Small intestine (tissue), 7 donors: ENCODE results near the gene BTG4. TPM values are rescaled to one million over a fixed set of nuclear protein-coding genes. Genes with fewer than 3 reads are reported as not detected.

ENCODE experiments used
- DNase-seq, 2 donors: peaks; one replicate each; pipeline versions ENCODE4 v3.0.0 to v3.0.0-alpha.2; 2013
- FAIRE-seq: peaks from 2 replicates; lab custom pipeline; 2012; peaks lifted over from hg19 to GRCh38; lab: Jason Lieb, UNC
- H3K27ac ChIP-seq, 3 donors: one replicate each; pipeline ENCODE4 v1.5.1; 2013; ENCODE audit warnings: low read length in 2 of 3, mild to moderate bottlenecking in 2 of 3, control low read depth in 1 of 3, inconsistent platforms in 1 of 3, low read depth in 1 of 3, moderate library complexity in 1 of 3
- H3K27me3 ChIP-seq, 3 donors: one replicate each; pipeline ENCODE4 v1.6.1; 2013; ENCODE audit warnings: low read length in 3 of 3, inconsistent platforms in 1 of 3; ENCODE audit not compliant: control insufficient read depth in 3 of 3, insufficient read depth in 3 of 3
- H3K36me3 ChIP-seq, 3 donors: one replicate each; pipeline ENCODE4 v1.6.1; 2013; ENCODE audit warnings: low read length in 3 of 3, inconsistent platforms in 1 of 3, low read depth in 1 of 3, mild to moderate bottlenecking in 1 of 3, moderate library complexity in 1 of 3; ENCODE audit not compliant: control insufficient read depth in 3 of 3, insufficient read depth in 2 of 3
- H3K4me1 ChIP-seq, 3 donors: one replicate each; pipeline ENCODE4 v1.6.1; 2013; ENCODE audit warnings: low read length in 2 of 3, inconsistent platforms in 1 of 3, low read depth in 1 of 3, mild to moderate bottlenecking in 1 of 3, moderate library complexity in 1 of 3; ENCODE audit not compliant: control insufficient read depth in 3 of 3, insufficient read depth in 2 of 3
- H3K4me3 ChIP-seq, 3 donors: one replicate each; pipeline ENCODE4 v1.5.1; 2013; ENCODE audit warnings: low read length in 3 of 3, control low read depth in 1 of 3, inconsistent platforms in 1 of 3, low read depth in 1 of 3, mild to moderate bottlenecking in 1 of 3, moderate library complexity in 1 of 3
- H3K9me3 ChIP-seq, 2 donors: one replicate each; pipeline ENCODE4 v1.6.1; 2013; ENCODE audit warnings: low read depth in 1 of 2, low read length in 1 of 2; ENCODE audit not compliant: control insufficient read depth in 2 of 2, insufficient read depth in 1 of 2
- WGBS, 3 donors: extraction: QIAGEN DNeasy Blood & Tissue Kit; methylation state at CpG; one replicate each; pipeline ENCODE4 v1.1.7; 2013; 5-methylcytosine and 5-hydroxymethylcytosine counted together
- polyA plus RNA-seq, 4 donors: library from polyadenylated mRNA; stranded (reverse) in 3 of 4; unstranded in 1 of 4; fragments of 200-250 nt in 3 of 4; fragments of 120-200 nt in 1 of 4; gene quantifications; one replicate each; pipeline versions ENCODE4 v1.2.1 to v1.2.3, GENCODE V29; 2013
- donor health status: healthy with polysubstance abuse.
- donor health status: control.
- donor health status: control.
- donor health status: Bipolar disorder and iron deficiency.
- donor health status: healthy.

BTG4 gene
- polyA plus RNA-seq, 4 donors, result not detected

- no peak overlapping the region for H3K27ac ChIP-seq
- H3K27me3 ChIP-seq, result peaks cover 0 to 10% (median 0%) of the 10 kb centered on the region in 3 donors
- H3K4me1 ChIP-seq, result no peaks in the 10 kb centered on the region
- no peak for FAIRE-seq
- WGBS, 3 donors, result 72 to 88% (median 74%) methylated on average over 2 of the region's 2 CpGs
- H3K36me3 ChIP-seq, result no peaks in the 10 kb centered on the region
- no peak overlapping the region for H3K4me3 ChIP-seq
- DNase-seq, result no peak
- no peaks in the 10 kb centered on the region for H3K9me3 ChIP-seq
Observed at GRCh38 chr11:111521135-111521534, 8.9 kb upstream of the BTG4 start.

GRCh38 chr11:111520560-111520959 lies 8.4 kb upstream of the BTG4 start:
- Histone ChIP-seq H3K36me3 (no peaks in the 10 kb centered on the region), H3K4me1 (no peaks in the 10 kb centered on the region), H3K9me3 (no peaks in the 10 kb centered on the region), H3K4me3 (no peak overlapping the region), H3K27ac (no peak overlapping the region), H3K27me3 (peaks cover 0 to 11% (median 0%) of the 10 kb centered on the region in 3 donors)
- no peak for FAIRE-seq
- 94 to 99% (median 98%) methylated on average over 2 of the region's 2 CpGs for WGBS, 3 donors
- no peak for DNase-seq

- H3K9me3 ChIP-seq, result no peaks in the 10 kb centered on the region
- H3K4me3 ChIP-seq, result no peak overlapping the region
- peaks cover 0 to 24% (median 4%) of the 10 kb centered on the region in 3 donors for H3K27me3 ChIP-seq
- H3K36me3 ChIP-seq, result no peaks in the 10 kb centered on the region
- H3K27ac ChIP-seq, result no peak overlapping the region
- DNase-seq, result no peak
- FAIRE-seq, result no peak
- peaks cover 0 to 4% (median 0%) of the 10 kb centered on the region in 3 donors for H3K4me1 ChIP-seq
- WGBS, 3 donors, result 50 to 68% (median 63%) methylated on average over 1 of the region's 1 CpG
Observed at GRCh38 chr11:111518668-111519067, 6.5 kb upstream of the BTG4 start.

- Histone ChIP-seq H3K27ac (no peak overlapping the region), H3K27me3 (peaks cover 0 to 46% (median 11%) of the 10 kb centered on the region in 3 donors), H3K4me3 (no peak overlapping the region), H3K36me3 (no peaks in the 10 kb centered on the region), H3K9me3 (no peaks in the 10 kb centered on the region), H3K4me1 (peaks cover 0 to 4% (median 3%) of the 10 kb centered on the region in 3 donors)
- DNase-seq, result no peak
- FAIRE-seq, result no peak
- WGBS, 3 donors, result 78 to 92% (median 89%) methylated on average over 2 of the region's 2 CpGs
Observed at GRCh38 chr11:111515591-111515990, 3.4 kb upstream of the BTG4 start.

GRCh38 chr11:111514216-111515031 lies 2.2 kb upstream of the BTG4 start, which contains the start of gene HOATZ:
Gene HOATZ, plus strand, starts transcription at chr11:111514778. Its CDS starts 7 bp downstream, at chr11:111514785.
- Histone ChIP-seq H3K27me3 (peaks cover 0 to 51% (median 11%) of the 10 kb centered on the region in 3 donors), H3K36me3 (no peaks in the 10 kb centered on the region), H3K4me1 (peaks cover 0 to 4% (median 3%) of the 10 kb centered on the region in 3 donors), H3K27ac (no peak within 1 kb of the TSS), H3K9me3 (no peaks in the 10 kb centered on the region), H3K4me3 (no peak within 1 kb of the TSS)
- no peak for FAIRE-seq
- WGBS, 3 donors, result 16 to 18% (median 17%) methylated on average over 34 to 39 of the region's 39 CpGs
- peak in 1 of 2 donors; percentile 19 for DNase-seq

- no peak for FAIRE-seq
- H3K27me3 ChIP-seq, result peaks cover 0 to 51% (median 11%) of the 10 kb centered on the region in 3 donors
- H3K36me3 ChIP-seq, result no peaks in the 10 kb centered on the region
- 13 to 36% (median 21%) methylated on average over 6 of the region's 6 CpGs for WGBS, 3 donors
- H3K4me1 ChIP-seq, result peaks cover 0 to 4% (median 3%) of the 10 kb centered on the region in 3 donors
- H3K4me3 ChIP-seq, result no peak overlapping the region
- no peak for DNase-seq
- no peak overlapping the region for H3K27ac ChIP-seq
- H3K9me3 ChIP-seq, result no peaks in the 10 kb centered on the region
Observed at GRCh38 chr11:111513240-111513605, 1.0 kb upstream of the BTG4 start.

GRCh38 chr11:111510311-111510710 lies 1.9 kb downstream of the BTG4 start:
- no peak for DNase-seq
- Histone ChIP-seq H3K36me3 (no peaks in the 10 kb centered on the region), H3K9me3 (no peaks in the 10 kb centered on the region), H3K4me1 (peaks cover 0 to 4% (median 3%) of the 10 kb centered on the region in 3 donors), H3K27me3 (peaks cover 0 to 44% (median 11%) of the 10 kb centered on the region in 3 donors), H3K4me3 (no peak overlapping the region), H3K27ac (no peak overlapping the region)
- WGBS, 3 donors, result 88 to 92% (median 92%) methylated on average over 1 of the region's 1 CpG
- no peak for FAIRE-seq

GRCh38 chr11:111502611-111503010 lies 9.6 kb downstream of the BTG4 start:
- H3K36me3 ChIP-seq, result no peaks in the 10 kb centered on the region
- 52 to 57% (median 57%) methylated on average over 1 of the region's 1 CpG for WGBS, 3 donors
- no peaks in the 10 kb centered on the region for H3K27me3 ChIP-seq
- no peak for DNase-seq
- H3K9me3 ChIP-seq, result no peaks in the 10 kb centered on the region
- no peak overlapping the region for H3K4me3 ChIP-seq
- H3K4me1 ChIP-seq, result no peaks in the 10 kb centered on the region
- no peak for FAIRE-seq
- no peak overlapping the region for H3K27ac ChIP-seq
